Endothelial cell of umbilical vein (primary cell): ENCODE measurements around the gene SMIM30.
"Not testable (repeated sequence)": the region's sequence is repeated elsewhere in the genome, so short reads cannot be mapped to it uniquely, and the experiment has no call there.

Experiments used
- EZH2 ChIP-seq: IDR thresholded peaks from 2 replicates; pipeline ENCODE4 v1.6.1; 2012; ENCODE audit warnings: borderline replicate concordance, low read depth, mild to moderate bottlenecking, moderate library complexity, low read length, inconsistent platforms; ENCODE audit not compliant: severe bottlenecking
- POLR2A ChIP-seq: IDR thresholded peaks from 2 replicates; pipeline ENCODE4 v1.6.1; 2012; ENCODE audit warnings: low read depth, mild to moderate bottlenecking, control low read depth, low read length
- POLR2AphosphoS5 ChIP-seq: IDR thresholded peaks from 2 replicates; pipeline ENCODE4 v1.6.1; 2012; ENCODE audit warnings: low read depth, mild to moderate bottlenecking, control low read depth, low read length, moderate library complexity; ENCODE audit not compliant: insufficient read depth
- TF ChIP-seq, protein P1 (sequence below), 2 donors: IDR thresholded peaks; 1 replicate in 1 of 2; 2 replicates in 1 of 2; pipeline ENCODE4 v1.5.1; 2011; ENCODE audit warnings: low read length in 2 of 2, mild to moderate bottlenecking in 2 of 2, moderate library complexity in 2 of 2, control low read depth in 1 of 2, inconsistent platforms in 1 of 2, low read depth in 1 of 2; ENCODE audit not compliant: insufficient read depth in 1 of 2; ENCODE audit errors: extremely low read depth in 1 of 2
- TF ChIP-seq, protein P2 (sequence below): IDR thresholded peaks from 2 replicates; pipeline ENCODE4 v1.6.1; 2011; ENCODE audit not compliant: insufficient read depth, insufficient read length

DNA sequence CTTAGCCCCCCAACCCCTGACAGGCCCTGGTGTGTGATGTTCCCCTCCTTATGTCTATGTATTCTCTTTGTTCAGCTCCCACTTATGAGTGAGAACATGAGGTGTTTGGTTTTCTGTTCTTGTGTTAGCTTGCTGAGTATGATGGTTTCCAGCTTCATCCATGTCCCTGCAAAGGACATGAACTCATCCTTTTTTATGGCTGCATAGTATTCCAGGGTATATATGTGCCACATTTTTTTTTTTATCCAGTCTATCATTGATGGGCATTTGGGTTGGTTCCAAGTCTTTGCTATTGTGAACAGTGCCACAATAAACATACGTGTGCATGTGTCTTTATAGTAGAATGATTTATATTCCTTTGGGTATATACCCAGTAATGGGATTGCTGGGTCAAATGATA lies 47.8 kb upstream of the SMIM30 start:
- not testable (repeated sequence) for TF ChIP-seq POLR2AphosphoS5, POLR2A, EZH2
- TF ChIP-seq, protein P1, sequence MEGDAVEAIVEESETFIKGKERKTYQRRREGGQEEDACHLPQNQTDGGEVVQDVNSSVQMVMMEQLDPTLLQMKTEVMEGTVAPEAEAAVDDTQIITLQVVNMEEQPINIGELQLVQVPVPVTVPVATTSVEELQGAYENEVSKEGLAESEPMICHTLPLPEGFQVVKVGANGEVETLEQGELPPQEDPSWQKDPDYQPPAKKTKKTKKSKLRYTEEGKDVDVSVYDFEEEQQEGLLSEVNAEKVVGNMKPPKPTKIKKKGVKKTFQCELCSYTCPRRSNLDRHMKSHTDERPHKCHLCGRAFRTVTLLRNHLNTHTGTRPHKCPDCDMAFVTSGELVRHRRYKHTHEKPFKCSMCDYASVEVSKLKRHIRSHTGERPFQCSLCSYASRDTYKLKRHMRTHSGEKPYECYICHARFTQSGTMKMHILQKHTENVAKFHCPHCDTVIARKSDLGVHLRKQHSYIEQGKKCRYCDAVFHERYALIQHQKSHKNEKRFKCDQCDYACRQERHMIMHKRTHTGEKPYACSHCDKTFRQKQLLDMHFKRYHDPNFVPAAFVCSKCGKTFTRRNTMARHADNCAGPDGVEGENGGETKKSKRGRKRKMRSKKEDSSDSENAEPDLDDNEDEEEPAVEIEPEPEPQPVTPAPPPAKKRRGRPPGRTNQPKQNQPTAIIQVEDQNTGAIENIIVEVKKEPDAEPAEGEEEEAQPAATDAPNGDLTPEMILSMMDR (IDR thresholded peaks at IDR 0.05; ENCODE audit: extremely low read depth in 1 of 2, insufficient read depth in 1 of 2, low read depth in 1 of 2, low read length in 2 of 2): not testable (repeated sequence)
- TF ChIP-seq, protein P2, sequence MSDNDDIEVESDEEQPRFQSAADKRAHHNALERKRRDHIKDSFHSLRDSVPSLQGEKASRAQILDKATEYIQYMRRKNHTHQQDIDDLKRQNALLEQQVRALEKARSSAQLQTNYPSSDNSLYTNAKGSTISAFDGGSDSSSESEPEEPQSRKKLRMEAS: not testable (repeated sequence)
